ENCODE measurements around the gene CAMSAP2. TPM values are rescaled to one million over a fixed set of nuclear protein-coding genes. Genes with fewer than 3 reads are reported as not detected.

Gene CAMSAP2
- total and polyA plus RNA-seq, 3 donors from 2014 or later = 16.0 to 34.7 (median 28.4) TPM

GRCh38 chr1:200708161-200708560 is 30.5 kb upstream of the CAMSAP2 start:
- Histone ChIP-seq H3K9me3 (no peaks in the 10 kb centered on the region), H3K4me3 (no peak overlapping the region), H3K27me3 (no peaks in the 10 kb centered on the region), H3K27ac (no peak overlapping the region), H3K36me3 (ENCODE audit: low read depth, missing control alignments) (no peaks in the 10 kb centered on the region), H3K4me1 (no peaks in the 10 kb centered on the region)
- TF ChIP-seq CTCF (IDR thresholded peaks at IDR 0.05) (no peak), POLR2A (IDR thresholded peaks at IDR 0.05) (no peak)
- intact Hi-C loops (cut with DNase I; ENCODE audit: low total_unique reads) = no loop called here
- no peak for DNase-seq

- no peaks in the 10 kb centered on the region for H3K27me3 ChIP-seq
- 90 to 91% methylated on average over 1 of the region's 1 CpG for WGBS, 2 donors
- DNase-seq = no peak
- no peak for TF ChIP-seq POLR2A (IDR thresholded peaks at IDR 0.05)
- TF ChIP-seq CTCF (IDR thresholded peaks at IDR 0.05) = no peak
- H3K4me3 ChIP-seq = no peak overlapping the region
- H3K4me1 ChIP-seq = no peaks in the 10 kb centered on the region
- no peaks in the 10 kb centered on the region for H3K36me3 ChIP-seq (ENCODE audit: low read depth, missing control alignments)
- intact Hi-C loops (cut with DNase I; ENCODE audit: low total_unique reads) = no loop called here
- H3K27ac ChIP-seq = no peak overlapping the region
- no peaks in the 10 kb centered on the region for H3K9me3 ChIP-seq
These were observed 29.9 kb upstream of the CAMSAP2 start for GRCh38 chr1:200708769-200709168.

GRCh38 chr1:200710166-200710565 is 28.5 kb upstream of the CAMSAP2 start:
- Histone ChIP-seq H3K9me3 (no peaks in the 10 kb centered on the region), H3K4me1 (no peaks in the 10 kb centered on the region), H3K27ac (no peak overlapping the region), H3K36me3 (ENCODE audit: low read depth, missing control alignments) (no peaks in the 10 kb centered on the region), H3K4me3 (no peak overlapping the region), H3K27me3 (no peaks in the 10 kb centered on the region)
- DNase-seq = no peak
- WGBS, 2 donors = 93 to 94% methylated on average over 2 of the region's 2 CpGs
- no peak for TF ChIP-seq CTCF (IDR thresholded peaks at IDR 0.05)
- no peak for TF ChIP-seq POLR2A (IDR thresholded peaks at IDR 0.05)
- intact Hi-C loops (cut with DNase I; ENCODE audit: low total_unique reads) = no loop called here

GRCh38 chr1:200714504-200715187 is 24.0 kb upstream of the CAMSAP2 start:
- 74 to 88% methylated on average over 2 of the region's 2 CpGs for WGBS, 2 donors
- Histone ChIP-seq H3K36me3 (ENCODE audit: low read depth, missing control alignments) (no peaks in the 10 kb centered on the region), H3K4me1 (no peaks in the 10 kb centered on the region), H3K4me3 (no peak overlapping the region), H3K27me3 (no peaks in the 10 kb centered on the region), H3K9me3 (no peaks in the 10 kb centered on the region), H3K27ac (no peak overlapping the region)
- TF ChIP-seq POLR2A (IDR thresholded peaks at IDR 0.05) = no peak
- no peak for TF ChIP-seq CTCF (IDR thresholded peaks at IDR 0.05)
- DNase-seq = no peak
- intact Hi-C loops (cut with DNase I; ENCODE audit: low total_unique reads) = no loop called here

- 85 to 87% methylated on average over 1 of the region's 1 CpG for WGBS, 2 donors
- Histone ChIP-seq H3K36me3 (ENCODE audit: low read depth, missing control alignments) (no peaks in the 10 kb centered on the region), H3K27ac (no peak overlapping the region), H3K4me1 (no peaks in the 10 kb centered on the region), H3K4me3 (no peak overlapping the region), H3K9me3 (no peaks in the 10 kb centered on the region), H3K27me3 (no peaks in the 10 kb centered on the region)
- intact Hi-C loops (cut with DNase I; ENCODE audit: low total_unique reads) = no loop called here
- DNase-seq = no peak
- TF ChIP-seq CTCF (IDR thresholded peaks at IDR 0.05) (no peak), POLR2A (IDR thresholded peaks at IDR 0.05) (no peak)
These were observed 18.5 kb upstream of the CAMSAP2 start for GRCh38 chr1:200720199-200720598.
